Measurements from ENCODE around the gene GALNT14.

GRCh38 chr2:31083234-31083993, 54.8 kb downstream of the GALNT14 start:
- no peak for TF ChIP-seq CTCF (conservative IDR thresholded peaks at IDR 0.05 in 1 of 2, IDR thresholded peaks at IDR 0.05 in 1 of 2; ENCODE audit: low read depth in 1 of 2, low read length in 2 of 2)
- no peak for TF ChIP-seq EZH2 (IDR thresholded peaks at IDR 0.05; ENCODE audit: low read length, missing control alignments)

All from fibroblast of lung (primary cell).